Activated CD8-positive, alpha-beta memory T cell treated with anti-CD3 and anti-CD28 coated beads, Interleukin-2, amount 50 U/mL, for 24 hours (primary cell): Measurements from ENCODE around the gene FAM98C.
A peak's percentile ranks its signal among the peaks of the same experiment; 100 is the strongest.
"Not testable (repeated sequence)": the region's sequence is repeated elsewhere in the genome, so short reads cannot be mapped to it uniquely, and the experiment has no call there.

Source experiments
- DNase-seq: peaks from one replicate; pipeline ENCODE4 v3.0.0-alpha.2; 2020; ENCODE audit errors: extremely low read depth

FAM98C gene

GRCh38 chr19:38425810-38426466, 23.0 kb downstream of the FAM98C start, which contains the start of gene RASGRP4:
Gene RASGRP4, minus strand, starts transcription at chr19:38426219. Its CDS starts 128 bp downstream, at chr19:38426091.
- no peak for DNase-seq

- DNase-seq, result not testable (repeated sequence)
Measured at GRCh38 chr19:38427035-38427677, 24.3 kb downstream of the FAM98C start.

GRCh38 chr19:38429055-38429810, 26.3 kb downstream of the FAM98C start:
- DNase-seq, result no peak

GRCh38 chr19:38429811-38430156, 26.9 kb downstream of the FAM98C start:
- DNase-seq, result no peak

GRCh38 chr19:38430931-38431330, 28.0 kb downstream of the FAM98C start:
- no peak for DNase-seq

GRCh38 chr19:38433268-38433733, 30.4 kb downstream of the FAM98C start, which contains the start of gene RYR1:
Gene RYR1, plus strand, starts transcription at chr19:38433691. Its CDS starts 139 bp downstream, at chr19:38433830.
- peak; percentile 6 for DNase-seq

GRCh38 chr19:38434549-38435051, 31.7 kb downstream of the FAM98C start:
- DNase-seq, result no peak

GRCh38 chr19:38437295-38437694, 34.4 kb downstream of the FAM98C start:
- DNase-seq, result no peak

- no peak for DNase-seq
Measured at GRCh38 chr19:38437917-38438316, 35.0 kb downstream of the FAM98C start.

GRCh38 chr19:38440592-38440991, 37.7 kb downstream of the FAM98C start:
- DNase-seq, result no peak

GRCh38 chr19:38441657-38442348, 38.9 kb downstream of the FAM98C start:
- no peak for DNase-seq

GRCh38 chr19:38442736-38443135, 39.8 kb downstream of the FAM98C start:
- DNase-seq, result no peak

- no peak for DNase-seq
Measured at GRCh38 chr19:38443458-38443999, 40.6 kb downstream of the FAM98C start.

- no peak for DNase-seq
Measured at GRCh38 chr19:38444026-38444425, 41.1 kb downstream of the FAM98C start.

GRCh38 chr19:38445362-38445761, 42.5 kb downstream of the FAM98C start:
- DNase-seq, result no peak

- no peak for DNase-seq
Measured at GRCh38 chr19:38448225-38448624, 45.3 kb downstream of the FAM98C start.

GRCh38 chr19:38449518-38449917, 46.6 kb downstream of the FAM98C start:
- no peak for DNase-seq

GRCh38 chr19:38451036-38451435, 48.1 kb downstream of the FAM98C start:
- no peak for DNase-seq

- no peak for DNase-seq
Measured at GRCh38 chr19:38451629-38452028, 48.7 kb downstream of the FAM98C start.

GRCh38 chr19:38452430-38453366, 49.8 kb downstream of the FAM98C start:
- no peak for DNase-seq
